Right lobe of liver (tissue), 4 donors: ENCODE data around the gene KCNQ1OT1.

ENCODE experiments used
- POLR2A ChIP-seq: fragments of 450-650 bp; IDR thresholded peaks from one replicate; pipeline ENCODE4 v1.6.1; 2017; ENCODE audit warnings: antibody characterized with exemption, mild to moderate bottlenecking
- TF ChIP-seq, protein P1 (sequence below), 4 donors: fragments of 200-600 bp in 3 of 4; fragments of 450-650 bp in 1 of 4; IDR thresholded peaks; one replicate each; pipeline versions ENCODE4 v1.5.1 to v1.8.0; 2016 to 2022; ENCODE audit warnings: antibody characterized with exemption in 4 of 4, mild to moderate bottlenecking in 2 of 4
- donor health status: DM: no; HTN: no; CAD: no.
- donor health status: DM: no; HTN: no; CAD: no.
- donor health status: DM: no; HTN: yes; CAD: no.

DNA sequence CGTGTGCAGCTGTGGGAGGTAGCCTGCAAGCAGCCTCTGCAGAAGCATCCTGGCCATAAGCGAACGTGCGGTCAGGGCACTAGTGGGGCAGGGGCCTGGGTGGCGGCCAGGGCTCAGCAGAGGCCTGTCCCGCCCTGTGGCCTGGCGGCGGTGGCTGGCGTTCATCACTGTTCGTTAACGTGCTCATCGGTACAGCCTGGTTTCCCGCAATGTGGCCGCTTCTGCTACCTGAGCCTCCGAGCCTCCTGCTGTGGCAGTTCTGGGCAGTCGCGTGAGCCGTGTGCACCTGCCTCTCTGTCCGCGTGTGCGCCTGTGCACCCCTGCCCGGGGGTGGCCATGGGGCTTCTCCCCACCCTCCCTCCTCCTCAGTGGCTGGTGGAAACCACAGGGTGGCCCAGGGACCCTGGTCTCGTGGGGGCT, 117.9 kb downstream of the KCNQ1OT1 start:
- TF ChIP-seq, protein P1, sequence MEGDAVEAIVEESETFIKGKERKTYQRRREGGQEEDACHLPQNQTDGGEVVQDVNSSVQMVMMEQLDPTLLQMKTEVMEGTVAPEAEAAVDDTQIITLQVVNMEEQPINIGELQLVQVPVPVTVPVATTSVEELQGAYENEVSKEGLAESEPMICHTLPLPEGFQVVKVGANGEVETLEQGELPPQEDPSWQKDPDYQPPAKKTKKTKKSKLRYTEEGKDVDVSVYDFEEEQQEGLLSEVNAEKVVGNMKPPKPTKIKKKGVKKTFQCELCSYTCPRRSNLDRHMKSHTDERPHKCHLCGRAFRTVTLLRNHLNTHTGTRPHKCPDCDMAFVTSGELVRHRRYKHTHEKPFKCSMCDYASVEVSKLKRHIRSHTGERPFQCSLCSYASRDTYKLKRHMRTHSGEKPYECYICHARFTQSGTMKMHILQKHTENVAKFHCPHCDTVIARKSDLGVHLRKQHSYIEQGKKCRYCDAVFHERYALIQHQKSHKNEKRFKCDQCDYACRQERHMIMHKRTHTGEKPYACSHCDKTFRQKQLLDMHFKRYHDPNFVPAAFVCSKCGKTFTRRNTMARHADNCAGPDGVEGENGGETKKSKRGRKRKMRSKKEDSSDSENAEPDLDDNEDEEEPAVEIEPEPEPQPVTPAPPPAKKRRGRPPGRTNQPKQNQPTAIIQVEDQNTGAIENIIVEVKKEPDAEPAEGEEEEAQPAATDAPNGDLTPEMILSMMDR (IDR thresholded peaks at IDR 0.05): no peak
- TF ChIP-seq POLR2A: no peak
